SW480 (cell line): ENCODE measurements around the gene SHANK1.
A peak's percentile ranks its signal among the peaks of the same experiment; 100 is the strongest.

ENCODE experiments used
- DNase-seq: peaks from one replicate; pipeline ENCODE4 v3.0.0-alpha.2; 2016; ENCODE audit warnings: low spot score

SHANK1 gene

DNA sequence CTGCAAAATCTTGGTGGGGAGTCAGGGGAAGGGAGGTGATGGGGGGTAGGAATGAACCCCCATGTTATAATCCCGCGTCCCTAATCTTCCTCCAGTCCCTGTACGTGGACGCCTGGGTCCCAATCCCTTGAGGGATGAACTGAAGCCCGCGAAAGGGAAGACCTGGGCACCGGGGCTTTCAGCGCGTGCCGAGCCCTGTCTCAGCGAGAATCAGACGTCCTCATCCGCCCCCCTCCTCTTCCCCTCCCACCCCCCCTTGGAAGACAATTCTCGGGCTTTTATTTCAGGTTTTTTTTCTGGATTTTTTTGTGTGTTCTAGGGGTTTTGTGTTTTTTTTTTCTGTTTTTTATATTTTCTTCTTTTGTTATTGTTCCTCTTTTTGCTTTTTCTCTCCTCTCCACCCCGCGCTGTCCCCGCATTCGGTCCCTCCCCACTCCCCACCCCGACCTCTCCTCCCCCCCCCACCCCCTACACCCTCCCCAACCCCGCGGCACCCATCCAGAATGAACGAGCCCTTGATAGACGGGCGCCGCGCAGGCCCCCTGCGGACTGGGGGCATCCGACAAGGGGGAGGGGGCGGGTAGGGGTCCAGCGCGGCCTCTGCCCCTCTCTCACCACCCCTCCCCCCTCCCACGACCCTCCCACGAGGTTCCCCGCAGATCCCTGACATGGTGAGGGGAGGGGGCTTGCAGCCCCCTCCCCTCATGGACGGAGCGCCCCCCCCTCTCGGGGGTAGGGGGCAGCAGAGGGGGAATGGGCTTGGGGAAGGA lies 60.1 kb downstream of the SHANK1 start:
- no peak for DNase-seq

GRCh38 chr19:50658441-50659317 lies 60.9 kb downstream of the SHANK1 start:
- DNase-seq: no peak

DNA sequence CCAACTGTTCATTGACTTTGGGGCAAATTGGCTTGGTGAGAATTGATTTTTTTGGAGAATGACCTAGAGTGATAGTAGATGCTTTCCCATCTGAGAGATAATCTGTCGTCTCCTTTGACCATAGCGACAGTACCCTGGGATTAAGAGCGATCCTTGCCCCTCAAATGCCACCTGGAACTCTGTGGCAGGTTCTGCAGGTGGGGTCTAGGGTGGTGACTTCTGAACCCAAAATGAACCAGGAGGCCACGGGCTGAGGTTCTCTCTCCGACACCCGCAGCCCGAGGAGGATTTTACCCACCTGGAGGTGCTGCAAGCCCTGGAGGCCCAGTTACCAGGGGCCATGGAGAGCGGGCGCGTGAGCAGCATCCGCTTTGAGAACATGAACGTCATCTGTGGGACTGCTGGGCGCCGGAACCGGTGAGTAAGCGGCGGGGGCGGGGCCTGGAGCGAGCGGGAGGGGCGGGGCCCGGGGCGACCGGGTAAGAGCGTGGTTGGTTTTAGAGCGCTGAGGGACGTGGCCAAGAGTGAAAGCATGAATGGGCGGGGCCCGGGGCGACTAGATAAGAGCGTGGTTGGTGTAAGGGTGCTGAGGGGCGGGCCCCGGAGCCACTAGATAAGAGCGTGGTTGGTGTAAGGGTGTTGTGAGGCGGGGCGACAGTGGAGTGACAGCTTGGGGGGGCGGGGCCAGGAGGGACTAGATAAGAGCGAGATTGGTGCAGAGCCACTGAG lies 61.7 kb downstream of the SHANK1 start:
- peak; percentile 100 for DNase-seq

GRCh38 chr19:50657222-50657669 lies 62.4 kb downstream of the SHANK1 start:
- no peak for DNase-seq

DNA sequence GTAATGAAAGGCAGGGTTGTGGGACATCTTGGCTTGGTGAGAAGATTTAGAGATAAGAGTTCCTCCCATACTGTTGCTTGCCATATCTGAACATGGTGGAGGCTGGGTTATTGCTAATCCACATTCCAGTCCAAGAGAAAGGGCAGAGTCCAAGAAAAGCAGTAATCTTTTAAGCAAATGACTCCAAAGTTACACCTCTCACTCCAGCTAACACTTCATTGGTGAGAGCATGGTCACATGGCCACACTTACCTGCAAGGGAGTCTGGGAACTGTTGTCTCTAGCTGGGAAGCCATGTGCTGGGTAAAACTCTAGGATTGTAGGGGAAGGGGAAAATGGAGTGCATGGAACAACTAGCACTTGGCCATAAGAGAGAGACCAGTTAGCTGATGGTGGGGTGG lies 64.7 kb downstream of the SHANK1 start:
- DNase-seq: no peak

DNA sequence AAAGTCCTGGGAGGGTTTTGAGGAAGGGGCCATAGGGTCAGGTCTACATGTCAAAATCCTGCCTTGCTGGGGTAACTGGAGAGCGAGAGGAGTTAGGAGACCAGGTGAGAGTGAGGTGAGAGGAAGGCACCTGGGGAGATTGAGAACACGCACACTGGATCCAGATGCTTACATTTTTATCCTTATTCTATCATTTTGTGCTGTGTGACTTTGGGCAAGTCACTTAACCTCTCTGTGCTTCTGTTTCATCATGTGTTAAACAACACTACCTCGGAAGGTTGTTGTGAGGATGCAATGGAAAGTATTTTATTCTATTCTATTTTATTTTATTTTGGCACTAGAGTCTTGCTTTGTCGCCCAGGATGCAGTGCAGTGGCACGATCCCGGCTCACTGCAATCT lies 66.9 kb downstream of the SHANK1 start:
- no peak for DNase-seq

DNA sequence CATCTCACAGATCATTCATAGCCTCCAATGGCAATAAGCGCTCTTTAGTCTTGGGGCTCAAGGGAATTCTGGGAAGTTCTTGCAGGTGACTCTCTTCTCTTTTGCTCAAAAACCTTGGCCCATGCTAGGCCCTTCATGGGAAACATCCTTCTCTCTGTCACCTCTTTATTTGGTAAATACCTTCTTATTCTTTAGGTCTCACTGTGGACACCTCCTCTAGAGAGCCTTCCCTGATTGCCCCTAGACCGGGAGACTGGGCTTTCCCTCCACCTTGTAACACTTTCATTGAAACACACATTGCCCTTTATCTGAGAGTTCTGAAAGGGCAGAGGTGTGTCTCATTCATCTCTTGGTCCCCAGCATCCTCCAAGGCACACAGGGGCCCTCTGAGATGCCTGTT lies 68.4 kb downstream of the SHANK1 start:
- DNase-seq: no peak

- DNase-seq: peak; percentile 69
These were observed 69.9 kb downstream of the SHANK1 start, which contains the start of gene C19orf81 for GRCh38 chr19:50649433-50650391. Gene C19orf81, plus strand, starts transcription at chr19:50649445. Its CDS starts 0 bp downstream, at chr19:50649445.

GRCh38 chr19:50648659-50649058 lies 70.9 kb downstream of the SHANK1 start:
- no peak for DNase-seq

- no peak for DNase-seq
These were observed 71.6 kb downstream of the SHANK1 start for GRCh38 chr19:50647879-50648615.

- peak; percentile 54 for DNase-seq
These were observed 73.4 kb downstream of the SHANK1 start for GRCh38 chr19:50646074-50646807.

DNA sequence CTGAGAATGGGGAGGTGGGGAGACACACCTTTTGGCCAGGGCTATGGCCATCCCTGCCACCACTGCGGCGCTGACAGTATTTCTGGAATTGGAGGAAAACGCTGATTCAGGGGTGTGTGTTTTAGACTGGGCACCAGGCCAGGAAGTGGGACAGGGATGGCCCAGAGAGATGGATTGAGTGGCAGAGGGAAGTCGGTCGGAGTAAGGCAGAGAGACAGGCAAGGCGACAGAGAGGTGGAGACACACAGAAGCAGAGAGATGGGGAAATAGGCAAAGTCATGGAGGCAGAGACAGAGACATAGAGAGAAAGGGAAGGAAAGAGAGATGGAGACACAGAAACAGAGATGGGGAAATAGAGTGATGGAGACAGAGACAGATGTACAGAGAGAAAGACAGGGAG lies 74.5 kb downstream of the SHANK1 start:
- no peak for DNase-seq

GRCh38 chr19:50644315-50644915 lies 75.2 kb downstream of the SHANK1 start:
- DNase-seq: no peak

DNA sequence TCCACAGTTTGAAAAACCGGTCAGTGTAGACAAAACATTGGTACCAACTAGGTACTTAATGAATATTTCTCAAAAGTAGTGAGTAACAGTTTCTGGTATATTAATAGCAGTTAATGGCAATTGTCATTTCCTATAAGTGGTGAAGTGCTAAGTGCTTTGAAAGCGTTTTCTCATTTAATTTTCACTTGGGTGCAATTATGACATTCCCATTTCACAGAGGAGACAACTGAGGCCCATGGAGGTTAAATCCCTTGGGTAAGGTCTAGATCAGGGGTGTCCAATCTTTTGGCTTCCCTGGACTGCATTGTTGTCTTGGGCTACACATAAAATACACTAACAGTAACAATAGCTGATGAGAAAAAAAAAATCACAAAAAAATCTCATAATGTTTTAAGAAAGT lies 79.2 kb downstream of the SHANK1 start:
- no peak for DNase-seq

DNA sequence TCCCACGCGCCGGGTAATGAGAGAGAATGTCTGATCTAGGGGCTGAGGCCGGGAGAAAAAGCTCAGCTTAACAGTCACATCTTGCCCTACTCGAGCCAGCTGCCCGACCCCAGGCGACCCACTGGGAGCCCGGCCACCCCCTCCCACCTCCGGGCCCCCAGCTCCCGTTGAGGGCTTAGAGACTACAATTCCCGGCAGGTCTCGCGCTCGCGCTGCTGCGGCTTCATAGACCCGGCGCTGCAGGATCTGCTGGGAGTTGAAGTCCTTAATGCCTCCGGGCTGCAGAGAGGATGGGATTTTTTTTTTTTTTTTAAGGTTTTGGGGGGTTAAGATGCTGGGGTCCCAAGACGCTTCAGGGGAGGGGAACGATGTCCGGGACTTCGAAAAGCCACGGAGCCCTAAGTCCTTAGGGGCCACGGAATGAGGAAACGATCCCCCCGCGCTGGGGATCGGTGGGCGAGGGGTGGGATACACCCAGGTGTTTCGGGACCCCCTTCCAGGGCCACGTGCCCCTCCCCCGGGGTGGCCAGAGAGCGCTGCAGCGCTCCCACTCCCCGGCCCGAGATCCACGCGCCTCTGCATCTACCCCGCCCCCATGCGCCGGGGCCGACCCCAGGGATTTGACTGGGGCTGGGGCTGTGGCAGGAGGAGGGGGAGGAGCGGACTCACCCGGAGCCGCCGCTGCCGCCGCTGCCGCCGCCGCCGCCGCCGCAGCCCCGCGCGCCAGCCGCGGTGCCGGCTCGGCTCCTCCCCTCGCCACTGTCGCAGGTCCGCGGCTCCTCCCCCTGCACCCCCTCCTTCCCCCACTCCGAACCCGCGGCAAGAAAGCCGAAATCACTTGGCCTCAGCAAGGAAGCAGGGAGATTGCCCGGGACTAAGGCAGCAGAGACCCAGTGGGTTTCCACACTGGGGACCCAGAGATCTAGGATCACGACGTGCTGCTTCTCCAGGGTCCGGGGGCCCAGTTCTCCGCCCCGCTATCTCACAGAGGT lies 80.2 kb downstream of the SHANK1 start, which contains the start of gene SYT3:
SYT3 (minus strand) TSS at position 761 of the 992 bp plus-strand sequence. CDS start 2,470 bp downstream, outside the sequence.
- DNase-seq: no peak

- no peak for DNase-seq
These were observed 81.0 kb downstream of the SHANK1 start for GRCh38 chr19:50638600-50638999.

GRCh38 chr19:50636317-50637085 lies 83.1 kb downstream of the SHANK1 start:
- no peak for DNase-seq
